T-helper 1 cell treated with Interleukin-12 subunit alpha and Interleukin-12 subunit beta and Interleukin-4 antibody, amounts not matched to agents 30 μg/mL and 1 μg/mL, for 36 hours (primary cell): ENCODE data around the gene GTF3C2.

Source experiments
- H3K27ac Mint-ChIP-seq: one replicate; pipeline ENCODE4 v1.8.0; 2021; ENCODE audit warnings: mild to moderate bottlenecking, mixed read lengths
- H3K27me3 Mint-ChIP-seq: one replicate; pipeline ENCODE4 v1.8.0; 2021; ENCODE audit warnings: low read depth, mixed read lengths
- H3K36me3 Mint-ChIP-seq: one replicate; pipeline ENCODE4 v1.8.0; 2021; ENCODE audit warnings: low read depth, mixed read lengths
- H3K4me1 Mint-ChIP-seq: one replicate; pipeline ENCODE4 v1.8.0; 2021; ENCODE audit warnings: low read depth, mixed read lengths
- H3K4me3 Mint-ChIP-seq: one replicate; pipeline ENCODE4 v1.8.0; 2021; ENCODE audit warnings: mild to moderate bottlenecking, moderate library complexity, mixed read lengths
- H3K9me3 Mint-ChIP-seq: one replicate; pipeline ENCODE4 v1.8.0; 2021; ENCODE audit warnings: mixed read lengths

The GTF3C2 gene

DNA sequence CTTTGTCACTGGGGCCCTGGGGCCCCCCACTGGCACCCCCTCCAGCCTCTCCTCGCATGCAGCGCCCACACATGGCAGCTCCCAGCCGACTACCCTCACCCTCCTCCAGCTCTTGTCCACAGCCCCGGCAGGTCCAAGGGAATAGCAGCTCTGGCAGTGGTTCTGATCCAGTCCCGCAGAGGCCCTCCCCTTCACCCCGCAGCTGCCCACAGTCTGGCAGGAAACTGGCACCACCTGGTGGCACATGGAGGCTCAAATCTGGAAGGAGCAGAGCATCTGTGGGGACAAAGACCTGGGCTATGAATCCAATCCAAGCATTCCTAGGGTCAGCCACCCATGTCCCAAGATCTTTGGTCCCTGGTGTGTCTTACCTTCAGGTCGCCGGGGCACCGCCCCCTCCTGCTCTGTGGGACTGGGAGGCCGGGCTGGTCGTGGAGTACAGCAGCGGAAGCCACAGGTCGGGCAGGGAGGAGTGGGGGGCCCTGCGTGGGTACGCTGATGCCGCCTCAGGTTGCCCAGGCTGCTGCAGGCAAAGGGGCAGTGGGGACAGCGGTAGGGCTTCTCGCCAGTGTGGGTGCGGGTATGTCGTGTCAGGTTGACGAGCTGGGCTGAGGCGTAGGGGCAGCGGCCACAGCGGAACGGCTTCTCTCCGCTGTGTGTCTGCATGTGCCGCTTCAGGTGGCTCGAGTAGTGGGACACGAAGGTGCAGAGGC lies 21.7 kb upstream of the GTF3C2 start:
- Mint-ChIP-seq H3K27me3 (no peaks in the 10 kb centered on the region), H3K27ac (no peak overlapping the region), H3K9me3 (no peaks in the 10 kb centered on the region), H3K36me3 (peaks cover 58% of the 10 kb centered on the region), H3K4me1 (peaks cover 35% of the 10 kb centered on the region), H3K4me3 (no peak overlapping the region)

GRCh38 chr2:27377618-27378095 lies 21.1 kb upstream of the GTF3C2 start:
- H3K4me3 Mint-ChIP-seq: peak overlapping the region; percentile 53
- peaks cover 63% of the 10 kb centered on the region for H3K36me3 Mint-ChIP-seq
- H3K9me3 Mint-ChIP-seq: no peaks in the 10 kb centered on the region
- H3K27ac Mint-ChIP-seq: peak overlapping the region; percentile 55
- H3K4me1 Mint-ChIP-seq: peaks cover 39% of the 10 kb centered on the region
- H3K27me3 Mint-ChIP-seq: no peaks in the 10 kb centered on the region

DNA sequence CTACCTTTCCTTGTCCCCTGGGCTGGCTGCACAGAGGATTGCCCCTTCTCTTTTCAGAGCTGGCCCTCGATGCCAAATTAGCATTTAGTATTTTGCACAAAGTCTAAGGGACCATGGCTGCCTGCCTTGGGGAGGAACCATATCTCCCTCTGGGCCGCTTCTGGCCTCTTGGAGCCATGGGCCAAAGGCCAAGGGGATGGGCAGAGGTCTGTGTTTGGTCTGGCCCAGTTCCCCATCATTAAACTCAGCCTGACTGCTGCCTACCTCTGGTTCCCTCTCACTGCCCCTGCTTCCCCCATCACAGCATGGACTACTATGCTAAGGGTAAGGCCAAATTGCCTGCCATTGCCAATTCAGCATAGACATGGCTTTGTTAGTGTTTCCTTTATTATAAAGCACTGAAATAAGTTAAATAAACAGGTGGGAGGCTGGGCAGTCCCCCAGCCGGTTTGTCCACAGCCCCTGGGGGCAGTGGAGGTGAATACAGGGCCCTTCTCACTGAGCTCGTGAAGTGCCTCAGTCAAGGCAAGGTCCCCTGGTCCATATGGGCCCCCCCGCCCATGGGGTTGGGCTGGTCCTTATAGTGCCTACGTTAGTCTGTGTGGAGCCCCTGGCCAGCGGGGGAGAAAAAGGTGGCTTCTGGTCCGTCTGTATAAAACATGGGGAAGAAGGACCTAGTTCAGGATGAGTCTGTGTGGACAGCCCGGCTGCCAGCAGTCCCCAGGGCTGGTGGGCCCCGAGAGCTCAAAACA lies 20.5 kb upstream of the GTF3C2 start:
- Mint-ChIP-seq H3K36me3 (peaks cover 65% of the 10 kb centered on the region), H3K4me1 (peaks cover 44% of the 10 kb centered on the region), H3K27ac (no peak overlapping the region)

GRCh38 chr2:27376151-27376865 lies 19.7 kb upstream of the GTF3C2 start:
- Mint-ChIP-seq H3K27ac (no peak overlapping the region), H3K9me3 (no peaks in the 10 kb centered on the region), H3K27me3 (no peaks in the 10 kb centered on the region), H3K36me3 (peaks cover 64% of the 10 kb centered on the region), H3K4me3 (no peak overlapping the region), H3K4me1 (peaks cover 48% of the 10 kb centered on the region)

More for the DNA sequence above, 20.5 kb upstream of the GTF3C2 start:
- no peaks in the 10 kb centered on the region for H3K9me3 Mint-ChIP-seq
- H3K27me3 Mint-ChIP-seq: no peaks in the 10 kb centered on the region
- H3K4me3 Mint-ChIP-seq: no peak overlapping the region

- peak overlapping the region; percentile 24 for H3K27ac Mint-ChIP-seq
- peaks cover 44% of the 10 kb centered on the region for H3K4me1 Mint-ChIP-seq
- no peaks in the 10 kb centered on the region for H3K9me3 Mint-ChIP-seq
- H3K36me3 Mint-ChIP-seq: peaks cover 60% of the 10 kb centered on the region
- no peaks in the 10 kb centered on the region for H3K27me3 Mint-ChIP-seq
- no peak overlapping the region for H3K4me3 Mint-ChIP-seq
Measured at GRCh38 chr2:27375513-27376099, 19.0 kb upstream of the GTF3C2 start.

DNA sequence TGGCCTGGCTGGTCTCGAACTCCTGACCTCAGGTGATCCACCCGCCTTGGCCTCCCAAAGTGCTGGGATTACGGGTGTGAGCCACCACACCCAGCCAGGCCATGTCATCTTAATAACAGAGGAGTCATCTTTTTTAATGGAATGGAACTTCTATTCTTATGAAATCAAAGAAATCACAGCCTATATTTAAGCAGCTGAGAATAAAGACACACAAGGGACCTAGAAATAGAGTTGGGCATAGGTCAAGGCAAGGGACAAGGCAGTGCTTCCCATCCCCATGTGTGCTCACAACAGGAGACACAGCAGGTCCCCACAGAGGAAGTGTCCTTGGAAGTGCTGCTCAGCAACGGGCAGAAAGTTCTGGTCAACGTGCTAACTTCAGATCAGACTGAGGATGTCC lies 17.0 kb upstream of the GTF3C2 start:
- peaks cover 56% of the 10 kb centered on the region for H3K36me3 Mint-ChIP-seq
- H3K4me3 Mint-ChIP-seq: no peak overlapping the region
- H3K27me3 Mint-ChIP-seq: no peaks in the 10 kb centered on the region
- H3K9me3 Mint-ChIP-seq: no peaks in the 10 kb centered on the region
- H3K27ac Mint-ChIP-seq: no peak overlapping the region
- H3K4me1 Mint-ChIP-seq: peaks cover 38% of the 10 kb centered on the region

GRCh38 chr2:27372937-27373336 lies 16.4 kb upstream of the GTF3C2 start:
- Mint-ChIP-seq H3K9me3 (no peaks in the 10 kb centered on the region), H3K4me3 (peak overlapping the region; percentile 98), H3K27ac (peak overlapping the region; percentile 81), H3K27me3 (no peaks in the 10 kb centered on the region), H3K36me3 (peaks cover 57% of the 10 kb centered on the region), H3K4me1 (peaks cover 40% of the 10 kb centered on the region)

DNA sequence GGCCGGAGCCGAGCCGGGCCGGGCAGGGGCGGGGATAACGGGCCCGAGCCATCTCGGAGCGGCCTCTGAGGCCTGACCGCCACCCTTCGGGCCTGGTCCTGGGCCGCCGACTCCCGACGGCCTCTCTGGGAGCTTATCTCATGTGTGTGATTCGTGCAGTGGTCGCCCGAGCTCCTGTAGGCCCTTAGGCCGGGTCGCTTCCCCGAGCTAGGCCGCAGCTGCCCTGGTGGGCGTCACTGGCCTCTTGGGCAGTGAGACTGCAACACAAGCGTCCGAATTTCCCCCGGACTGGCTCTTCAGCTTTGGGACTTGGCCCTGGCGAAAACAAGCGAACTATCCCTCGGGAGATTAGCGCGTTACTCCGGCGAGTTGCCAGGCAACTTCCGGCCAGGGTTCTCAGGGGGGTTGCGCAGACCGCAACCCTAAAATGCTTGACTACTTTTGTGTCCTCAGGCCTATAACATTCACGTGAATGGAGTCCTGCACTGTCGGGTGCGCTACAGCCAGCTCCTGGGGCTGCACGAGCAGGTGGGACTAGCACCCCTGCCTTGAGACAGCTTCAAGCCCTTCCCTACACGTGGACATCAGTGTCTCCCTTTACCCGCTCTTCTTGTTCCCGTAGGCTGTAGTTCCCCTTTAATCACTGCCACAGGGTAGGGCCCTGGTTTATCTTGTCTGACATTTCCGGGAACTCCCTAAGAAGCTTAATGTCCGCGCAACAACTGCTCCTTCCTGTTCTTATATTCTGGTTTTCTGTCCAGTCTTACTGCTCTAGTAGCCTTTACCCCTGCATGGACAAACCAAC lies 14.5 kb upstream of the GTF3C2 start:
- H3K9me3 Mint-ChIP-seq: no peaks in the 10 kb centered on the region
- peaks cover 56% of the 10 kb centered on the region for H3K36me3 Mint-ChIP-seq
- peak overlapping the region; percentile 98 for H3K4me3 Mint-ChIP-seq
- no peaks in the 10 kb centered on the region for H3K27me3 Mint-ChIP-seq
- peak overlapping the region; percentile 95 for H3K27ac Mint-ChIP-seq
- peaks cover 41% of the 10 kb centered on the region for H3K4me1 Mint-ChIP-seq

DNA sequence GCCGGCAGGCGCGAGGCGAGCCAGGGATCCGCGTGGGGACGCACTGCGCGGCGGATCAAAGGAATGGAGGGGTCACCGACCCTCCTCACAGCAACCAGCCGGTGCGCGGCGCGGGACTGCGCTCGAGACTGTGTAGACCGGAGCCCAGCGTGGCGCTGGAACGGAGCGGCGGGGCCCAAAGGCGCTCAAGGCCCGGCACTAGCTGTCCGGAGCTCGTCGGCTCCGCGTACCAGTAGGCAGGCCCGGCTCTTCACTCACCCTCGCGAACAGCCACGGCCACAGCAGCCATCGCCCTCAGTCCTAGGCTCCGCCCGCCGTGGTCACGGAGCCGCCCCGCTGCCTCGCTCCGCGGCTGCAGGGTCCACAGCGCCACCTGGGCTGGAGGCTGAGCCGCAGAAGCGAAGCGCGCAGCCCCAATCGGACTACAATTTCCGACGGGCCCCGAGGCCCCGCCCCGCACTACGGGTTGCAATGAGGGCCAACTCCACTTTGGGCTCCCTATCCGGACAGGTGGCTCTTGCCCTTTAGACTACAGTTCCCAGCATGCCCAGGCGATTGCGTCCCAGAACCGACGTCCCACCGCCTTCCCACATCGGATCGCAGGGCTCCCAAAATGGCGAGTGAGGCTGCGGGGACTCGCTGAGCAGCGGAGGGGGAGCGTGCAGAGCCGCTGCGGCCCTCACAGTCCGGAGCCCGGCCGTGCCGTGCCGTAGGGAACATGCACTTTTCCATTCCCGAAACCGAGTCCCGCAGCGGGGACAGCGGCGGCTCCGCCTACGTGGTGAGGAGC lies 13.7 kb upstream of the GTF3C2 start, which contains the start of the genes EIF2B4 and SNX17:
EIF2B4 (minus strand) TSS at position 313 of the 790 bp plus-strand sequence; CDS start at position 289, 24 bp downstream.
SNX17 (plus strand) TSS at position 591 of the 790 bp plus-strand sequence; CDS start at position 719, 128 bp downstream.
- H3K9me3 Mint-ChIP-seq: no peaks in the 10 kb centered on the region
- no peaks in the 10 kb centered on the region for H3K27me3 Mint-ChIP-seq
- H3K36me3 Mint-ChIP-seq: peaks cover 51% of the 10 kb centered on the region
- peak within 1 kb of the TSS; percentile 98 for H3K4me3 Mint-ChIP-seq
- peak within 1 kb of the TSS; percentile 95 for H3K27ac Mint-ChIP-seq
- peaks cover 40% of the 10 kb centered on the region for H3K4me1 Mint-ChIP-seq

DNA sequence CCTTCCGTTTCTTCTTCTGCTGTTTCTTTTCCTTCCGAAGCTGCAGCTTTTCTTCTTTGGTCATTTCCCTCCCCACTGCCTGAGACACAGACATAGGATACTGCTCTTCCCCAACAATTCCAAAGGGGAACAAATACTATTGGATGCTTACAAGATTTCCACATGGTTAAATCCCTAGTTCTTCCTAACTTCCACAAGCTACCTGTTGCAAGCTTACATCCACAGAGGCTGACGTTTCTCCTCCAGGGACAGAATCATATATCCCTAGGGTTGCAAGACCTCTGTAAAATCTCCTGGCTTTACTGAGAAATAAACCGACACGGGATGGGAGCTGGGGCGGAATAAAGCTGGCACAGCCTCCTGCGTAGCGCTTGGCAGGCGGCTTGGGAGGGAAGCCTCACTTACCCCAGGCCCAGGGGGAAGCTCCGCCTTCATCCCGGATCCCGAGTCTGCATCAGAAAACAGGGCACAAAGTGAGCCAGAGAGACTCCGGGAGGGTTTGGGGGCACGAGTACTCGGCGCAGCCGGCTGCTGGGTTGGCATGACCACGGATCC lies 13.0 kb upstream of the GTF3C2 start:
- peaks cover 37% of the 10 kb centered on the region for H3K4me1 Mint-ChIP-seq
- peak overlapping the region; percentile 96 for H3K4me3 Mint-ChIP-seq
- H3K36me3 Mint-ChIP-seq: peaks cover 47% of the 10 kb centered on the region
- H3K27me3 Mint-ChIP-seq: no peaks in the 10 kb centered on the region
- H3K27ac Mint-ChIP-seq: peak overlapping the region; percentile 95
- no peaks in the 10 kb centered on the region for H3K9me3 Mint-ChIP-seq

DNA sequence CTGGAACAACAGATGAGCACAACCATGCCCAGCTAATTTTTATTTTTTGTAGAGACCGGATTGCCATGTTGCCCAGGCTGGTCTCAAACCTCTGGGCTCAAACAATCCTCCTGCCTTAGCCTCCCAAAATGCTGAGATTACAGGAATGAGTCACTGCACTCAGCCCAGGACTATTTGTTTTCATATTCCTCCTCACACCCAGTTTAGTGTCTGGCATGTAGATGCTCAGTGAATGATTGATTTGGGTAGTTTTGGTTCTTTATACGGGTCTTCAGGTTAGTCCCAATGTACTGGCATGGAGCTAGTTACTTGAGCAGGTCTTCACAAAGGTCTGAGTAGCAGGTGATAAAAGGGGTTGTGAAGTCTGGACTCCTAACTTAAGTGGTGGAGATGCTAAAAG lies 7.4 kb upstream of the GTF3C2 start:
- H3K27me3 Mint-ChIP-seq: no peaks in the 10 kb centered on the region
- H3K9me3 Mint-ChIP-seq: no peaks in the 10 kb centered on the region
- peaks cover 26% of the 10 kb centered on the region for H3K36me3 Mint-ChIP-seq
- peaks cover 12% of the 10 kb centered on the region for H3K4me1 Mint-ChIP-seq
- no peak overlapping the region for H3K27ac Mint-ChIP-seq
- no peak overlapping the region for H3K4me3 Mint-ChIP-seq

- no peaks in the 10 kb centered on the region for H3K27me3 Mint-ChIP-seq
- H3K4me3 Mint-ChIP-seq: no peak overlapping the region
- peaks cover 25% of the 10 kb centered on the region for H3K36me3 Mint-ChIP-seq
- H3K27ac Mint-ChIP-seq: no peak overlapping the region
- peaks cover 15% of the 10 kb centered on the region for H3K4me1 Mint-ChIP-seq
- no peaks in the 10 kb centered on the region for H3K9me3 Mint-ChIP-seq
Measured at GRCh38 chr2:27362678-27363420, 6.3 kb upstream of the GTF3C2 start.
